Cardiac fibroblast (primary cell): Measurements from ENCODE around the gene UBE2QL1.
"Not testable (repeated sequence)": the region's sequence is repeated elsewhere in the genome, so short reads cannot be mapped to it uniquely, and the experiment has no call there.

Experiments
- DNase-seq, 2 donors: peaks; one replicate each; pipeline versions ENCODE4 v3.0.0 to v3.0.0-alpha.2; 2010; ENCODE audit warnings: low read depth in 2 of 2
- H3K4me3 ChIP-seq, 2 donors: replicated peaks in 1 of 2; 1 replicate in 1 of 2; 2 replicates in 1 of 2; pipeline ENCODE4 v1.5.1; 2011; ENCODE audit warnings: low read depth in 2 of 2, low read length in 2 of 2, mild to moderate bottlenecking in 2 of 2, moderate library complexity in 1 of 2
- CTCF ChIP-seq: IDR thresholded peaks from one replicate; pipeline ENCODE4 v1.5.1; 2011; ENCODE audit warnings: low read depth, mild to moderate bottlenecking, low read length, inconsistent platforms

Gene UBE2QL1

GRCh38 chr5:6510973-6511372 is 62.3 kb downstream of the UBE2QL1 start:
- no peak for TF ChIP-seq CTCF
- no peak overlapping the region for H3K4me3 ChIP-seq
- DNase-seq = no peak

GRCh38 chr5:6515812-6516211 is 67.2 kb downstream of the UBE2QL1 start:
- not testable (repeated sequence) for DNase-seq, H3K4me3 ChIP-seq

- H3K4me3 ChIP-seq = no peak overlapping the region
- TF ChIP-seq CTCF = no peak
Observed at GRCh38 chr5:6516823-6517222, 68.2 kb downstream of the UBE2QL1 start.

GRCh38 chr5:6517510-6517909 is 68.9 kb downstream of the UBE2QL1 start:
- DNase-seq = no peak
- no peak overlapping the region for H3K4me3 ChIP-seq
- no peak for TF ChIP-seq CTCF

More at GRCh38 chr5:6516823-6517222, 68.2 kb downstream of the UBE2QL1 start:
- no peak for DNase-seq

- H3K4me3 ChIP-seq = no peak overlapping the region
- DNase-seq = no peak
- no peak for TF ChIP-seq CTCF
Observed at GRCh38 chr5:6518298-6519057, 69.8 kb downstream of the UBE2QL1 start.

- H3K4me3 ChIP-seq = no peak overlapping the region
- DNase-seq = no peak
- no peak for TF ChIP-seq CTCF
Observed at GRCh38 chr5:6520201-6520600, 71.5 kb downstream of the UBE2QL1 start.

- no peak for DNase-seq
- no peak for TF ChIP-seq CTCF
- no peak overlapping the region for H3K4me3 ChIP-seq
Observed at GRCh38 chr5:6522331-6522730, 73.7 kb downstream of the UBE2QL1 start.
